ENCODE results near the gene OVCH1.

Gene OVCH1, protein sequence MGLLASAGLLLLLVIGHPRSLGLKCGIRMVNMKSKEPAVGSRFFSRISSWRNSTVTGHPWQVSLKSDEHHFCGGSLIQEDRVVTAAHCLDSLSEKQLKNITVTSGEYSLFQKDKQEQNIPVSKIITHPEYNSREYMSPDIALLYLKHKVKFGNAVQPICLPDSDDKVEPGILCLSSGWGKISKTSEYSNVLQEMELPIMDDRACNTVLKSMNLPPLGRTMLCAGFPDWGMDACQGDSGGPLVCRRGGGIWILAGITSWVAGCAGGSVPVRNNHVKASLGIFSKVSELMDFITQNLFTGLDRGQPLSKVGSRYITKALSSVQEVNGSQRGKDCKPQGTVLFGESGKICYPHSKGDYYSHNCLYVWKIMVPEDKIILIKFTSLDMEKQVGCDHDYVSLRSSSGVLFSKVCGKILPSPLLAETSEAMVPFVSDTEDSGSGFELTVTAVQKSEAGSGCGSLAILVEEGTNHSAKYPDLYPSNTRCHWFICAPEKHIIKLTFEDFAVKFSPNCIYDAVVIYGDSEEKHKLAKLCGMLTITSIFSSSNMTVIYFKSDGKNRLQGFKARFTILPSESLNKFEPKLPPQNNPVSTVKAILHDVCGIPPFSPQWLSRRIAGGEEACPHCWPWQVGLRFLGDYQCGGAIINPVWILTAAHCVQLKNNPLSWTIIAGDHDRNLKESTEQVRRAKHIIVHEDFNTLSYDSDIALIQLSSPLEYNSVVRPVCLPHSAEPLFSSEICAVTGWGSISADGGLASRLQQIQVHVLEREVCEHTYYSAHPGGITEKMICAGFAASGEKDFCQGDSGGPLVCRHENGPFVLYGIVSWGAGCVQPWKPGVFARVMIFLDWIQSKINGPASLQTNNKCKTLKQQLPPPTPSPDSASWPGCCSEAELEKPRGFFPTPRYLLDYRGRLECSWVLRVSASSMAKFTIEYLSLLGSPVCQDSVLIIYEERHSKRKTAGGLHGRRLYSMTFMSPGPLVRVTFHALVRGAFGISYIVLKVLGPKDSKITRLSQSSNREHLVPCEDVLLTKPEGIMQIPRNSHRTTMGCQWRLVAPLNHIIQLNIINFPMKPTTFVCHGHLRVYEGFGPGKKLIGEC

DNA sequence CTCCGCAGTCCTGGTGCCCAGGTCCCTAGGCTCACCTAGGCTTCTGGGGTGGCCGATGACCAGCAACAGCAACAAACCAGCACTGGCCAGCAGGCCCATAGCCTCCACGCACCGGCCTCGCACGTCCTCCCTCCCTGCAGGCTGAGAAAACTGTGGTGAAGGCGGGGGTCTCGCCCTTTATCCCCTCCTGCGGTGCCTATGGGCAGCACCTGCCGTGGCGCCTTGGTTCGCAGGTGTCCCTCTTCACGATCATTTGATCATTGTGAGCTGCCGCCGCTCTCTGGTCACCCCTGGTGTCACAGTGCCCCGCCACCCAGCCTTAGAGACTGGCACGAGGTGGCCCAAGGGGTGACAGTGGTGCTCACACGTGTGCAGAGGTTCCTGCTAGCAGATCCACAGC, at the start of gene OVCH1:
Gene OVCH1, minus strand, starts transcription at position 99 of the 400 bp plus-strand sequence. Its CDS starts 0 bp downstream, at position 99.
- DNase-seq, result no peak

DNA sequence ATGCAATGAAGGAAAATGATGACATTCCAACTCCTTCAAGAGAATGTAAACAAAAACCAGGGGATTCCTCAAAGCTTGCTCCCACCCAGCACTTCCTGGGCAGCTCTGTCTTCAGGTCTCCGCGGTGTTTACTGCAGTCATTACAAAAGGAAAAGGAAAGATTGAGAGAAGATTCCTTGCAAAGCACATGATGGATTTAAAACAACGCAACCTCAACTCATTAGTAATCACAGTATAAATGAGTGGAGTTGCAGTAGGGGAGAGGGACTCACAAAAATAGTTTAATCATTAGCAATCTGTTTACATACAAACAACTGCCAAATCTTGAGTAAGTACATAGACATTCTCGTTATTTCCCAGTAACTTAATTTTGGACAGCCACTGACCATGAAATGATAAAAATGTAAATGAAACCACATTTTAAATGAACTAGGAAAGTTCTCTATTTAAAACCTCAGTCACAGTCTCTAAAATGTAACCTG, 49.7 kb upstream of the OVCH1 start:
- DNase-seq, result no peak

DNA sequence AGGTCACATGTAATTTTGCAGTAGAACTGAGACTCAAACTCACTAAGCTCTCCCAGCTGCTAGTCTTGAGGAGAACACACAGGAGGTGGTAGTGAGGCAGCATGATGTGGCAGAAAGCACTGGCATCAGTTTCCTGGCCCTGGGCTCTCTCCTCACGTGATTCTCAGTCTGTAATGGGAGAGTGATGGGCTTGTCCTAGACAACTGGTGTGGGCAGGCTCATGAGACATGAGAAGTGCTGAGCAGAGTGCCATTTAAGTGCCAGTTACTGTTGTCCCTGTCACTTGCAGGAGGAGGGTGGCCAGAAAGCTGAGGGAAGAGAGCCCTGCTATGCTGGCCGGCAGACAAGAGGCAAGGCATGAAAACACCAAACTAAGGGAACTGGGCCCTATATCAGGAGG, 48.5 kb upstream of the OVCH1 start:
- DNase-seq, result no peak

DNA sequence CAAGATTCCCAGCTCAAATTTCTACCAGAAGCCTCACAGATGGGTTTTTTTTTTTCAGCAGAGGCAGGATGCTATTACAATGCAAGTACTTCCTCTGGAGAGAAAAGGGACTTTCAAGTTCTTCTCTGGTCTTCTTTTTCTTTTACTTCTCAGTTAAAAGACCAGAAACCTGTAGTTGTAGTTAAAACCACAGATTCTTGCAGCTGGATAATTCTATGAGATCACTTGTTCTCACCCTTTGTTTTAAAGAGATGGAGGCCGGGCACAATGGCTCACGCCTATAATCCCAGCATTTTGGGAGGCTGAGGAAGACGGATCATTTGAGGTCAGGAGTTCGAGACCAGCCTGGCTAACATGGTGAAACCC, 47.6 kb upstream of the OVCH1 start:
- DNase-seq, result no peak

DNA sequence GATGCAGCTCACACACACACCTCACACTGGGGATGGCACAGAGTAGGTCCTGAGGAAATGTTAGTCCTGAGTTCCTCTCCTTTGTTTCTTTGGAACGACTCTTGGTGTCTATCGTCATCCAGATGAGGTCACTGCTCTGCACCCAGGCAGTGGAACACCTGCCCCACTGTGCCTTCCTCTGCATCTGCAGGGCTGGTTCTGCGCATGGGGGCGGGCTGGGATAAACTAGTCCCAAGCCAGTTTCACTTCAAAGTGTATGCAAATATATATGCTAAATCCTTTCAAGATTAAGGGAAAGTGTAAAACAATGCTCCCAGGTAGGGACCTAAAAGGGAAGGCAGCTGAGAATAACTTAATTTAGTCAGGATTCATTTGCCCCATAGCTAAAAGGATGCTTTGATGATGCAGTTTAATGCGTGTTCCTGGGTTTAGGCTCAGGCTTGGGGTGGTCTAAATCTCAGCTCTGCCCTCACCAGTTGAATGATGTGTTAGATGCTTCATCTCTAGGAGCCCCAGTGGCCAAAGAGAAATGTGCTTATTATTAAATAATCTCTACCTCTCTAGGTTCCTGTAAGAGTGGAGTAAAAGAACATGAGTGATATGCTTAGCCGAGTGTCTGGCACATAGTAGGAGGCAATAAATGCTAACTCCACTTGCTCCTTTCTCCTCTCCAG, 47.1 kb upstream of the OVCH1 start:
- DNase-seq, result no peak

DNA sequence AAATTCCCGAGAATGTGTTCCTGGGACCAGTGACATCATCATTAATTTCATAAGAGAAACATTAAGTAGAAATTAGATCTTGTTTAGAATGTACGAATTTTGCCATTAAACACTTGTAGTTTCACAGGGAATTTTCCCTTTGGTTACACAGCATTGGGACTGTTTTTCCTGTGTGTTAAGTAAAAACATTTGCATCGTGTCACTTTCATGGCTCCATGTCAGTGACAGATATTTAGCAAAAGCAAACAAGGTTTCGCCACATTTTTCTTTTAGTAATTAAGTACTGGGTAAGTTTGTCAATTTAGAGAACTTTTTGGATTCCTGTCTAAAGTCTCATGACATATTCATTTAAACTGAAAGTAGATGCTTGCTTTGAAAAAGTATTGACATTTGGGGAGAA, 45.5 kb upstream of the OVCH1 start:
- DNase-seq, result no peak

DNA sequence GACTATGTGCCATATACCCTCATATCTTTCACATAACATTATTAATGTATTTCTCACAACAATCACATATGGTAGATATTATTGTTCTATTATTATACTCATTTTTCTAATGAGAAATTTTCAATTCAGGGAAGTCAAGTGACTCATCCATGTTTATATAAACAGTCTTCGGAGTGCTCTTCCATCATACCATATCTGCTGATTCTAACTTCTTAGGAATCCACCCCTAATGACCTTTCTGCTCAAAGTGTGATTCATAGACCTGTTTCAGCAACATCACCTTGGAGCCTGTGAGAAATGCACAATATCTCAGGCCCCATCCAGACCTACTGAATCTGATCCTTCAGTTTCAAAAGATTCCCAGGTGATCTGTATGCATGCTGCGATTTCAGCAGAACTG, 39.8 kb upstream of the OVCH1 start:
- DNase-seq, result no peak

DNA sequence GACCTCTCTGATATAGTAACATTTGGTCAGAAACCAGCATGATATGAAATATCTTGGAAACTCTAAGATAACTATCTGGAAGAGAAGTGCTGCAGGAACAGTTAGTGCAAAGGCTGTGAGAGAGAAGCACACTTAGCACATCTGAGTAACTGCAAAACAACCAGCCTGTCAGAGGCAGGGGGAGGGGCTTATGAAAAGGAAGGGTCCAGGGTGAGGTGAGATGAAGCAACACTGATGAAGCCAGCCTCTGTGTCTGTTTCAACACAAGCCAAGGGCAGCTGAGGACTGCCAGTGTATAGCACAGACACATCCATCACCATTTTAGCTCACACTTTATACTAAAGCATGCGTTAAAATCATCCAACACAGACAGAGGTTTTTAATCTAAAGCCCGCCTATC, 37.4 kb upstream of the OVCH1 start:
- DNase-seq, result no peak

DNA sequence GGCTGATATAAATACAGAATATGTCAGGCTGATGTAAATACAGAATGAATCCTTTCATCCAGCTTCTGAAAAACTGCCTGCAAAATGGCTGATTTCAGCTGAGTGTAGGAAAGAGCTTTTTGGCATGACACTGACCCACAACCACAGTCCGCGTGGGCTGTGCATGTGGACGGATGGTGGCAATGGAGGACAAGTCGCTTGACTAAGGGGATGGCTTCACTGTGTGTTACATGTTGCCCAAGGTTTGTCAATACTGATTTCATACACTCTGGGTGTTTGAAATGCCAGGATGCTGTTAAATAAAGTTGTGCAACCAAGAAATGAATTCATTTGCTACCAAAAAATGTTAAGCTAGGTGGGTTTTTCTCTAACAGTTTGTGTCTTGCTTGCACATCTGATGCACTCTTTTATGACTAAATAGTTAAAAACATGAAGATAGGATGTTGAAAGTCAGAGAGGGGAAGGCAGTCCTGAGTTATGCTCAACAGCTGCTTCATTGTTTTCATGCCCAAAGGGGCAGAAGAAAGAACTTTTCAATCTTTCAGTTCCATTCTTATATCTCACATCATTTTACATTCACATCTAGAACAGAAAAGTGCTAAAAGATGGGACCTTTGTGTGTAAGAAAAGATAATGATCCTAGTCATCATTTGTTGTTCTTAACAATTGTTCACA, 36.5 kb upstream of the OVCH1 start:
- no peak for DNase-seq

DNA sequence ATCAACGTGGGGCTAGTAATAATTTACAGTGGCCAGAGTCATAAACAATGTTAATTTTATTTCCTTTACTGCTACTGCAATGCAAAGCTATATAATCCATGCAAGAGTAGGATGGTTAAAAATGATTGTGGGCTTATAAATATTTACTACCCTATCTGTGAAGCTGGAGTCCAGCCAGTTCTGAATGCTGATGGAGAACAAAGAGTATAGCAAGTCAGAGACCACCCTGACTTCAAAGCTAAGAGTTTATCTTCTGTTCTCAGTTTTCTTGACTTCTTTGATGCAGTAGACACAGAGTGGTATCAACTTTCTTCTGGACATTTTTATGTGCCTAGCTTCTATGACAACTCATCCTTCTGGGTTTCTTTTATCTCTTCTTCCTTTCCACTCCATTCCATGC, 34.0 kb upstream of the OVCH1 start:
- no peak for DNase-seq

DNA sequence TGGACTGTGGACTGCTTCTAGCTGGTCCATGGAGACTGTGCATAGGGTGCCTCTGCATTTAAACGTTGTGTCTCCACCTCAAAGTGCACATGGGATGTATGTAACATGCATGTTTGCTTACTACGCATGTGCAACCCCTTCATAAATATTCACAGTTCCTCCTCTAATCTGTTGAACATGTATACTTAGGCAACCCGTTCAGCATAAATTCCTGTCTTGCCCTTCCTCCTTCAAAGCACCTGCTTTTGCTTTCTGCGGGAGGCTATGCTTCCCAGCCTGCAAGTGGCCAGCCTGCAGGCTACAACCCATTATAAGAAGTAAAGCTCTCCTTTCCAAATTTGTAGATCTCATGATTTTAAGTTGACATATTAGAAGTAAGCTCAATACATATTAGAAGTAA, 33.0 kb upstream of the OVCH1 start:
- no peak for DNase-seq

DNA sequence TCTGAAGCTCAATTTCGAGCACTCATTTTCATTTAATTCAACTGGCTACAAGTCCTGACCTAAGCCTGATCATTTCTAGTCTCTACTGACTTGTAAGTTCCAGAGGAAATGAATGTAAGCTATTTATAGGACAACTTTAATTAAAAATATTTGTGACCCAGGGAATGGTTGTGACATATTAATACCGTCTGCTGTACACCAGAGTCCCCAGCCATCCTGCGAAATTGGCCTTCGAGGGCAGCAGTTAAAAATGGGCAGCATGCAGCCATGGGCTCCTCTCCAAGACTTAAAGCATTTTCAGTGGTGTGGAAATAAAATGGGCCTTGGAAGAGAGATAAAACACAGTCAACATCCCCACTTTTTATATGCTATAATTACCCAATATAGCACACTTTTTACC, 30.7 kb upstream of the OVCH1 start:
- DNase-seq, result no peak

DNA sequence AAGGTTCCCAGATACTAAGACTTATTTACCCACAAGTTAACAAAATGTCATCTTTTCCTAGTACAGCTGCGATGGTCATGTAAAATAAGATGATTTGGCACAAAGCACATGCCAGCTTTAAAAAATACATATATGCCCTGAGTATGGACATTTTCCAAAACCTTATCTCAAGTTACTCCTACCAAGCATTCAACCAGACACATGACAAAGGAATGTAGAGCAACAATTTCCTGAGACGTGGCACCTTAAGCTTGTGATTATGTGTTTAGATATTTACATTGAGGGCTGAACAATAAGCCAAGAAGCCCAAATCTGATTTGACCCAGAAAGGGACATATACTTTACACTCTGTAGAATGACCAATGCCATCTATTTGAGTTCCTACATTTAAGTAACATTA, 24.5 kb upstream of the OVCH1 start:
- DNase-seq, result no peak

DNA sequence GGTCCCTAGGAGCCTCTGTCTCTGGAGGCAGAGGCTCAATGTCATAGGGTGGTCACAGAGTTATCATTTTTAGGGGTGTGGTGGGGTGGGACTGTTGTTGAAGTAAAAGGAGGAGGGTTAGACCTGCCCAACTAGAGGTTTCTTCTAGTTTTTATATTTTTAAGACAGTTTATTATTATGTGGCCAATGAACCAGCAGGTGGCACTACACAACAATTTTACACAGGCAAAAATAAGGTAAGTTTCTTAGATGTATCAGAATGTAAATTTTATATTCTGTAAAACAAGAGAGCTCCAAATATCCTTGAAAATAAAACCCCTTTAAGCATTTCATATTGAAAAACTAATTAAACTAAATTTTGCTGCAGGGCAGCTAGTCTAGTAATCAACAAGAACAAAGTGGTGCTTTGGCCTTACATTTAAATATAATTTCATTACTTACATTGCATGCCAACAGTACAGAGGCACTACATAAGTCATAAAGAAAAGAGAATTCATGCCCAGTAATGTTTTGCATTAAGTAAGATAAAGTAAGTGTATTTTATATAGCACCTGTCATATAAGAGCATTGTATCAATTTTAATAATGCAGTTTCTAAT, 22.2 kb upstream of the OVCH1 start:
- DNase-seq, result peak; percentile 73

DNA sequence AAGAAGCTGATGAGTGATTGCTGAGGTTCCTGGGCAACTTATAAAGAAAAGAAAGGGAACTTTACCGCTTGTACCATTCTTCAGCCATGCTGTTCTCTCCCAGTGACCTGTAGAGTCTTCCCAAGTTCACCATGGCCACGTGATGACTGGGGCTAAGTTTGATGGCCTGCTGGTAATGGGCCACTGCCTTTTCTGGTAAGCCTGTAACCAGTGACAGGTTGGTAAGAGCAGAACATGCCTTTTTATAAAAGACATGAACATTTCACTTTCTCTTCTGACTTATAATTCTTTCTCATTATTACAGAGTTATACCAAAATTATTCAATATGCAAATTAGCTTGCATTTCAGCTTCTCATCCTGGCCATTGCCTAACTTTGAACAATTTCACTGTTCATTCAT, 20.9 kb upstream of the OVCH1 start:
- no peak for DNase-seq

DNA sequence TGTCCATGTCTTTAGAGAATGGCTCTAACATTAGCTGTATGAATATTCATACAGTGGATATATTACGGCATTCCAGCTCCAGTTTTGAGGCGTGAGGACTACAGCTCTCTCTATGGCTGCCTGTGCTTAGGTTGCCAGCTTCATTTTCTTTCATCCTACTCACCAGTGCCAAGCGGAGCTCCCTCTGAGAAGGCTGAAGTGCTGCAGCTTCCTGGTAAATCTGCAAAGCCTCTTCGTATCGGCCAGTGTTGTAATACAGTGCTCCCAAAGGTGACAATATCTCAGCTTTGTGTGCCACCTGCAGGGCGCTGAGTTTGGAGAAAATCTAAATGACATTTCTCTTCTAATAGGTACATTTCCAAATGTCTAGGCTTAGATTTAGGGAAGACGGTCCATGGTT, 19.8 kb upstream of the OVCH1 start:
- DNase-seq, result peak; percentile 75

DNA sequence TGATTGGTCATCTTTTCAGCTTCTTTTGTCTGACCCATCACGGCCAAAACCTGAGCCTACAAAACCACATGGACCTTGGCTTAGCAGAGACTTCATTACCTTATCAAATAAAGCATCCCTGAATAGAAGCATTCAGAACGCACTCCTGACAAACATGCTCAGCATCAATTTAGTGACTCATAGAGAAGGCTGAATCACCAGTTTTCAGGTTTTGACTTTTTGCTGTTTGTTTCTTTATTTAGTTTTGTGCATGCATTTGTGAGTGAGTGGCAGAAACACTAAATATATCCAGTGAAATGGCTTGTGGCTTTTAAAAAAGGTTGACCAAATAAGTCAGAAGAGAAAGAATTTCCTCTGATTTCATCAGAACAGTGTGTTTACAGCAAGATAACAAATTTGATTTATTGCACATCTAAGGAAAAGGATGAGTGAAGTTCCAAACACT, 19.0 kb upstream of the OVCH1 start:
- DNase-seq, result peak; percentile 72

DNA sequence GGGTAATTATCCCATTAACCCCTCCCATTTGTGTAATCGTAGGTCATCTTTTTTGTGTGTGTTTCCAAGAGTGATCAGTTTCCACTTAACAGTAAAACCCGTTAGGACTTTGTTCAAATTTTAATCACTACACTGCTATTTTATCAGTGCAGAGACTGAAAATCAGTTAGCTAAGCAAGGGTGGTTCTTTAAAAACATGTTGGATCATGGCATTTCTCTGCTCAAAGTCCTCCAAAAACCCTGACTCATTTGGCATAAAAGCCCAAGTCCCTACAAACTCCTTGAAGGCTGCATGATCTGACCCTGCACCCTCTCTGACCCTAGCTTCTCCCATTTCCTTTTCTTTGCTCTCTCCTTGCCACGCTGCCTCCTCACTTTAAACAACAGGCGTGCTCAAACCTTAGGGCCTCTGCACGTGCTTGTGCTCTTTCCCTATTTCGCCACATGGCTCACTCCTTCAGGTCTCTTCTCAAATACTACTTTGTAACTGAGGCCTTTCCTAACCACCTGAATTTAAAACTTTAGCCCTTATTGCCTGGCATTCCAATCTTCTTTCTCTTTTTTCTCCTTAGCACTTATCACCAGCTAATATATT, 13.2 kb upstream of the OVCH1 start:
- no peak for DNase-seq

DNA sequence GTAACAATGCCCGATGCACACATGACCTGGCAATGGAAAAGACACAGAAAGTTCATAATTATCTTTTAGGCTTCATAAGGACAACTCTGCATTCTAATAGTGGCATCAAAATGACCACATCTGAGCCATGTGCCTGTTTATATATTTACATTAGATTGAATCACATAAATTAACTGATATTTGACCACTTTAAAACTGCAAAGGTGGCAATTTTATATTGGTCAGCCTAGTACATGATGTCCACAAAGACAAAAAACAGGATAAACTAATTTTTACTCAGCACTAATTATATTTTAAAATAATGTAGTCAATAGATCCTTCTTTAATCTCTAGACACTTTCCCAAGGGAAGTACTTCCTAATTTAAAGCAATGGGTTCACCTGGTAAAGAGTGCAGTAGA, 12.0 kb upstream of the OVCH1 start:
- no peak for DNase-seq

DNA sequence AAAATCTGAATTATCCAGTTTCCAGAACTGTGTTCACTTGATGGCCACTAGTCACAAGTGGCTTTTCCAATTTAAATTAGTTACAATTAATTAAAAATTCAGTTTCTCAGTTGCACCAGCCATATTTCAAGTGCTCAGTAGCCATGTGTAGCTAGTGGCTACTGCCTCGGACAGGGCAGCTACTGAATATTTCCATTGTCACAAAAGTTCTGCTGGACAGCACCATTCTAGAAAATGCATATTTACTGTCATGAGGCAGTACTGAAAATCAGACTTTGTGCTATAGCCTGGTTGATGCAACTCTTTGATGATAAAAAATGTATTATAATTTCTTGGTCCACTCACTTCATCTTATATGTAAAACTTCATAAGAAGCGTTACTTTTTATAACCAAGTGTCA, 11.5 kb upstream of the OVCH1 start:
- DNase-seq, result no peak

DNA sequence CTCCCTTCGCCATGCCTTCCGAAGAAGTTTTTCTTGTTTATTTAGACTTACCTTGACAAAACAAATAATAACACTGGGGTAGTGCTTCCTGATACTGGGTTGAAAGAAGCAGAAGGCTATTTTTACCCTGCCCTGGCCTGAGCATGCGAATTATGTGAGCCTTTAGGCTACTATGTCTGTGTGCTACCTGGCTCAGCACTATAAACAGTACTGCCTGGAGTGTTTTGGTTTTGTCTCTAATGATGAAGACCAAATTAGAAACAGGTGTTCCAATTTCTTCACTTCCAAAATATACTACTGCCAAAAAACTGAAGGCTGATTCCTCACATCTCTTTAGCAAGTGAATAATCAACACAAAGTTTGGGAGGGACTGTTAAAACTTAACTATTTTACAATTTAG, 7.6 kb upstream of the OVCH1 start:
- no peak for DNase-seq

DNA sequence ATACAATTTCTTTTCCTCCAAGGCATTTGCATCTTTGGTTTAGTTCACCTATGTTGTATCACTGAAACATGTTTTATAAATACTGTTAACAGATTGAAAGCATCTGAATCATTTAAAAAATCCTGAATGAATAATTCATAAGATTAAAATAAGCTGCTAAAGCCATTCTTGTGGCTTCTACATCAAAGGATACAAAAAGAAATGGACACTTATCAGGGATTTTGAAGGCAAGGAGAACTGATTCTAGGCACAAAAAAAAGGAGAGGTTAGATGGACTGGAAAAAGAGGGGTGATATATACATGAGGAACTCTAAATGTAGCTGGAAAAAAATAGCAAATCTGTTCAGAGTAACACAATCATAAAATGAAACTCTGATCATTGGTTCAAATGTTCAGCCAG, 5.8 kb upstream of the OVCH1 start:
- no peak for DNase-seq
